K562 (cell line): ENCODE measurements around the gene ZNF8. TPM values are rescaled to one million over a fixed set of nuclear protein-coding genes. Genes with fewer than 3 reads are reported as not detected.

Experiments used
- ATAC-seq: fragments of 200-7000 bp; cut with Tn5 transposase; 3 replicates; pipeline ENCODE4 v1.9.1; 2020; ENCODE audit warnings: moderate library complexity
- BruUV-seq: library from RNA; stranded (reverse); fragments of 400-500 nt; replicated peaks from 2 replicates; lab custom pipeline; 2021; lab: Mats Ljungman, UMichigan
- CTCF ChIA-PET: fragments of 300-600 bp; formaldehyde crosslinking; extraction: SDS; loops from one replicate; lab custom pipeline; 2021; ENCODE audit warnings: low intra/inter-chr PET ratio; lab: Yijun Ruan, JAX
- POLR2A ChIA-PET: fragments of 300-600, 350-650 bp; sonication (Branson Sonifier 250); formaldehyde crosslinking; extraction: SDS; loops from one replicate; lab custom pipeline; 2021; ENCODE audit warnings: antibody characterized with exemption, inconsistent platforms; lab: Yijun Ruan, JAX
- DNase-seq, 4 experiments: peaks; one replicate each; pipeline versions ENCODE4 v3.0.0 to v3.0.0-alpha.2; 2011 to 2018; ENCODE audit warnings: low spot score in 3 of 4, mixed read lengths in 3 of 4; ENCODE audit errors: extremely low read depth in 1 of 4
- FAIRE-seq: peaks from 2 replicates; lab custom pipeline; 2011; peaks lifted over from hg19 to GRCh38; lab: Jason Lieb, UNC
- H2AFZ ChIP-seq: 2 replicates; pipeline ENCODE4 v1.6.0; 2011; ENCODE audit warnings: low read depth, low read length, control low read depth, inconsistent platforms
- H3K27ac ChIP-seq: fragments of 200-600 bp; 3 replicates; pipeline ENCODE4 v1.8.0; 2011; ENCODE audit warnings: low read depth, mild to moderate bottlenecking, control low read depth, inconsistent platforms, low read length, moderate library complexity, mixed read lengths; ENCODE audit errors: extremely low read depth
- H3K27me3 ChIP-seq, 2 experiments: fragments of 300-600 bp in 1 of 2; 2 replicates in 1 of 2; 3 replicates in 1 of 2; pipeline versions ENCODE4 v1.6.0 to v1.8.0; 2011; ENCODE audit warnings: inconsistent platforms in 2 of 2, low read length in 2 of 2, mild to moderate bottlenecking in 1 of 2, mixed read lengths in 1 of 2, moderate library complexity in 1 of 2; ENCODE audit not compliant: control insufficient read depth in 2 of 2, insufficient read depth in 2 of 2
- H3K36me3 ChIP-seq: fragments of 300-600 bp; 3 replicates; pipeline ENCODE4 v1.8.0; 2011; ENCODE audit warnings: mild to moderate bottlenecking, low read length, inconsistent platforms; ENCODE audit not compliant: control insufficient read depth, insufficient read depth
- H3K4me1 ChIP-seq, 2 experiments: fragments of 200-600 bp in 1 of 2; replicated peaks in 1 of 2; 2 replicates in 1 of 2; 3 replicates in 1 of 2; pipeline versions ENCODE4 v1.5.1 to v1.8.0; 2011; ENCODE audit warnings: inconsistent platforms in 2 of 2, low read length in 2 of 2, mild to moderate bottlenecking in 1 of 2, mixed read lengths in 1 of 2, moderate library complexity in 1 of 2; ENCODE audit not compliant: control insufficient read depth in 2 of 2, insufficient read depth in 2 of 2
- H3K4me2 ChIP-seq: 2 replicates; pipeline ENCODE4 v1.6.1; 2011; ENCODE audit warnings: low read length, control low read depth, inconsistent platforms, mixed read lengths; ENCODE audit not compliant: insufficient read depth
- H3K4me3 ChIP-seq: fragments of 200-600 bp; sonication (generic), shearing (Covaris generic); 2 replicates; pipeline ENCODE4 v1.5.1; 2016; ENCODE audit warnings: control low read depth, inconsistent platforms
- H3K79me2 ChIP-seq: fragments of 200-600 bp; 3 replicates; pipeline ENCODE4 v1.8.0; 2011; ENCODE audit warnings: low read length, inconsistent platforms; ENCODE audit not compliant: control insufficient read depth, insufficient read depth
- H3K9ac ChIP-seq, 2 experiments: 2 replicates each; pipeline versions ENCODE4 v1.6.0 to v1.6.1; 2011; ENCODE audit warnings: low read depth in 2 of 2, low read length in 2 of 2, control low read depth in 1 of 2, inconsistent platforms in 1 of 2, mild to moderate bottlenecking in 1 of 2, mixed read lengths in 1 of 2; ENCODE audit not compliant: insufficient read depth in 1 of 2
- H3K9me1 ChIP-seq: one replicate; pipeline ENCODE4 v1.6.0; 2011; ENCODE audit warnings: inconsistent platforms, mild to moderate bottlenecking, low read length, moderate library complexity; ENCODE audit not compliant: control insufficient read depth, insufficient read depth
- H3K9me3 ChIP-seq: replicated peaks from 2 replicates; pipeline ENCODE4 v1.5.1; 2011; ENCODE audit warnings: low read depth, low read length, inconsistent platforms; ENCODE audit not compliant: control insufficient read depth, insufficient read depth
- H4K20me1 ChIP-seq: replicated peaks from 2 replicates; pipeline ENCODE4 v1.6.1; 2011; ENCODE audit warnings: low read length, inconsistent platforms, mixed read lengths; ENCODE audit not compliant: control insufficient read depth, insufficient read depth
- ARID2 ChIP-seq: fragments of 450-650 bp; IDR thresholded peaks from 2 replicates; pipeline ENCODE4 v1.6.1; 2017; ENCODE audit warnings: antibody characterized with exemption, mild to moderate bottlenecking
- CHD4 ChIP-seq: fragments of 200-600 bp; sonication (generic); IDR thresholded peaks from 3 replicates; pipeline ENCODE4 v1.6.1; 2012; ENCODE audit warnings: low read depth, mild to moderate bottlenecking, mixed read lengths, low read length, inconsistent platforms; ENCODE audit not compliant: insufficient read depth, insufficient replicate concordance, poor library complexity, severe bottlenecking
- FOXA3 ChIP-seq, 2 experiments: fragments of 450-650 bp in 1 of 2; sonication (generic) in 1 of 2; formaldehyde crosslinking; IDR thresholded peaks in 1 of 2; conservative IDR thresholded peaks in 1 of 2; 2 replicates each; pipeline versions ENCODE4 v1.4.0 to v1.8.0; 2020 to 2022; ENCODE audit warnings: mild to moderate bottlenecking in 2 of 2, missing genetic modification reagents in 1 of 2
- KDM4B ChIP-seq, 2 experiments: fragments of 450-650 bp in 1 of 2; sonication (generic) in 1 of 2; IDR thresholded peaks; 2 replicates each; pipeline ENCODE4 v1.6.1; 2016 to 2017; ENCODE audit warnings: borderline replicate concordance in 2 of 2, antibody characterized with exemption in 1 of 2, low read depth in 1 of 2, mild to moderate bottlenecking in 1 of 2
- NFXL1 ChIP-seq: fragments of 450-650 bp; formaldehyde crosslinking; IDR thresholded peaks from 2 replicates; pipeline ENCODE4 v1.4.0; 2021; ENCODE audit warnings: mild to moderate bottlenecking
- PHF20 ChIP-seq: fragments of 450-650 bp; IDR thresholded peaks from 2 replicates; pipeline ENCODE4 v1.6.1; 2018; ENCODE audit not compliant: partially characterized antibody
- SRSF9 ChIP-seq: fragments of 200-400 bp; formaldehyde crosslinking; IDR thresholded peaks from 2 replicates; pipeline ENCODE4 v1.6.1; 2017; ENCODE audit warnings: low read depth, low read length, borderline replicate concordance
- TOE1 ChIP-seq, 2 experiments: fragments of 450-650 bp in 1 of 2; sonication (generic) in 1 of 2; formaldehyde crosslinking in 1 of 2; IDR thresholded peaks; 2 replicates each; pipeline versions ENCODE4 v1.7.1 to v1.8.0; 2016 to 2022; ENCODE audit warnings: borderline replicate concordance in 2 of 2, mild to moderate bottlenecking in 2 of 2, antibody characterized with exemption in 1 of 2, inconsistent platforms in 1 of 2, low read depth in 1 of 2, missing genetic modification reagents in 1 of 2, moderate library complexity in 1 of 2
- ZBTB2 ChIP-seq: fragments of 450-650 bp; IDR thresholded peaks from 2 replicates; pipeline ENCODE4 v1.6.1; 2016; ENCODE audit warnings: antibody characterized with exemption
- ZNF668 ChIP-seq: fragments of 250-450 bp; sonication (Bioruptor Pico); IDR thresholded peaks from 2 replicates; pipeline ENCODE4 v1.8.0; 2022; ENCODE audit warnings: mild to moderate bottlenecking, inconsistent platforms
- WGBS: fragments of 100-300 bp; shearing (Covaris generic); methylation state at CpG from one replicate; pipeline ENCODE4 v1.1.6; 2016; ENCODE audit warnings: low coverage, mixed read lengths; ENCODE audit not compliant: insufficient coverage; ENCODE audit errors: missing lambda C conversion rate; 5-methylcytosine and 5-hydroxymethylcytosine counted together
- in situ Hi-C: fragments of 300-500 bp; cut with MboI; formaldehyde crosslinking; loops from 4 replicates; pipeline ENCODE4 v1.15.0; 2018; ENCODE audit warnings: inconsistent platforms, mixed read lengths
- intact Hi-C: fragments of 100-400 bp; cut with micrococcal nuclease; formaldehyde crosslinking; loops from 2 replicates; pipeline ENCODE4 v1.14.2; 2022
- polyA plus RNA-seq, 8 experiments: library from polyadenylated mRNA; depleted of rRNA in 4 of 8; stranded (reverse) in 5 of 8; unstranded in 3 of 8; fragments of >200 nt; fragmentation: Nextera tagmentation in 2 of 8; fragmentation: Illumina TruSeq in 1 of 8; extraction: Ambion mirVana in 2 of 8; extraction: Trizol in 1 of 8; gene quantifications; 2 replicates each; pipeline versions ENCODE4 v1.2.1 to v1.2.3, GENCODE V29; 2011 to 2014; ENCODE audit warnings: inconsistent platforms in 1 of 8, missing spikeins in 1 of 8
- total RNA-seq, 7 experiments: library from RNA; depleted of rRNA in 6 of 7; stranded (reverse); fragments of >200 nt in 6 of 7; fragmentation: Illumina TruSeq in 2 of 7; extraction: Trizol in 2 of 7; gene quantifications; 2 replicates each; pipeline versions ENCODE4 v1.2.1 to v1.2.3, GENCODE V29; 2011 to 2021; ENCODE audit warnings: low replicate concordance in 1 of 7
- TF ChIP-seq, protein P1 (sequence below), 2 experiments: fragments of 450-650 bp in 1 of 2; IDR thresholded peaks; 2 replicates each; pipeline ENCODE4 v1.6.1; 2011 to 2017; ENCODE audit warnings: low read depth in 2 of 2, antibody characterized with exemption in 1 of 2, borderline replicate concordance in 1 of 2, low read length in 1 of 2, mild to moderate bottlenecking in 1 of 2, mixed read lengths in 1 of 2; ENCODE audit not compliant: control insufficient read depth in 1 of 2
- TF ChIP-seq, protein P2 (sequence below): fragments of 450-650 bp; formaldehyde crosslinking; IDR thresholded peaks from 2 replicates; pipeline ENCODE4 v1.4.0; 2022; ENCODE audit warnings: missing genetic modification characterization

The ZNF8 gene
- total and polyA plus RNA-seq, 9 of the 15 experiments (the other 6 are each of a cell fraction or from before 2014, with no cell fraction given): 0.71 to 7.7 (median 4.7) TPM

- H3K9me3 ChIP-seq: peaks cover 3% of the 10 kb centered on the region
- peaks cover 40% of the 10 kb centered on the region for H3K79me2 ChIP-seq
- POLR2A ChIA-PET: interaction anchor here (0.6 to 4.2 kb wide), 8 partner anchors 8 to 270 kb away, joined by 3 to 27 read pairs (median 4); partner anchors contain the start of genes ZNF8 and ZSCAN22
- no peaks in the 10 kb centered on the region for H3K27me3 ChIP-seq
- peaks cover 61% of the 10 kb centered on the region for H3K36me3 ChIP-seq
- H3K9ac ChIP-seq: peak within 1 kb of the TSS; percentile 91 to 96
- H3K4me1 ChIP-seq: peaks cover 7 to 15% of the 10 kb centered on the region in 2 experiments; a peak in 4 of 5 replicates
- H3K27ac ChIP-seq: peak within 1 kb of the TSS; percentile 98
- CTCF ChIA-PET: no interaction called here
- H3K4me3 ChIP-seq: peak within 1 kb of the TSS; percentile 98
- FAIRE-seq (peak; percentile 97), DNase-seq (peak; percentile 90 to 99 (median 92)), ATAC-seq (peak; percentile 98)
- intact Hi-C loops: loop anchor here (1.0 to 2.0 kb wide), 3 partner anchors 21 to 58 kb away; partner anchors contain the start of genes ZNF497, ZNF8 and ZSCAN22
- H3K9me1 ChIP-seq: no peaks in the 10 kb centered on the region
- no TSS peak for BruUV-seq
- WGBS: 1% methylated on average over 49 of the region's 55 CpGs
- peak within 1 kb of the TSS; percentile 99 for H3K4me2 ChIP-seq
- no peaks in the 10 kb centered on the region for H4K20me1 ChIP-seq
- H2AFZ ChIP-seq: peak within 1 kb of the TSS; percentile 96
- in situ Hi-C loops: no loop called here
- TF ChIP-seq SRSF9 (no peak), PHF20 (peak; percentile 97), FOXA3 (CRISPR knock-in tag; conservative IDR thresholded peaks at IDR 0.05 in 1 of 2, IDR thresholded peaks at IDR 0.05 in 1 of 2) (peak in 1 of 2 experiments; percentile 65; a peak in 2 of 4 replicates), TOE1 (IDR thresholded peaks at IDR 0.05; ENCODE audit: borderline replicate concordance) (peak; percentile 61; the same call in 1 of the 2 replicates), TOE1 (CRISPR knock-in tag; IDR thresholded peaks at IDR 0.05; ENCODE audit: borderline replicate concordance, low read depth) (no peak), KDM4B (IDR thresholded peaks at IDR 0.05; ENCODE audit: borderline replicate concordance in 2 of 2, low read depth in 1 of 2) (peak in 1 of 2 experiments; percentile 90; a peak in 1 of 4 replicates), ZBTB2 (0 out of 2 replicates have a peak, but pooled peaks have one; percentile 77), ARID2 (no peak), CHD4 (no peak), NFXL1 (no peak), ZNF668 (no peak)
- TF ChIP-seq, protein P1, sequence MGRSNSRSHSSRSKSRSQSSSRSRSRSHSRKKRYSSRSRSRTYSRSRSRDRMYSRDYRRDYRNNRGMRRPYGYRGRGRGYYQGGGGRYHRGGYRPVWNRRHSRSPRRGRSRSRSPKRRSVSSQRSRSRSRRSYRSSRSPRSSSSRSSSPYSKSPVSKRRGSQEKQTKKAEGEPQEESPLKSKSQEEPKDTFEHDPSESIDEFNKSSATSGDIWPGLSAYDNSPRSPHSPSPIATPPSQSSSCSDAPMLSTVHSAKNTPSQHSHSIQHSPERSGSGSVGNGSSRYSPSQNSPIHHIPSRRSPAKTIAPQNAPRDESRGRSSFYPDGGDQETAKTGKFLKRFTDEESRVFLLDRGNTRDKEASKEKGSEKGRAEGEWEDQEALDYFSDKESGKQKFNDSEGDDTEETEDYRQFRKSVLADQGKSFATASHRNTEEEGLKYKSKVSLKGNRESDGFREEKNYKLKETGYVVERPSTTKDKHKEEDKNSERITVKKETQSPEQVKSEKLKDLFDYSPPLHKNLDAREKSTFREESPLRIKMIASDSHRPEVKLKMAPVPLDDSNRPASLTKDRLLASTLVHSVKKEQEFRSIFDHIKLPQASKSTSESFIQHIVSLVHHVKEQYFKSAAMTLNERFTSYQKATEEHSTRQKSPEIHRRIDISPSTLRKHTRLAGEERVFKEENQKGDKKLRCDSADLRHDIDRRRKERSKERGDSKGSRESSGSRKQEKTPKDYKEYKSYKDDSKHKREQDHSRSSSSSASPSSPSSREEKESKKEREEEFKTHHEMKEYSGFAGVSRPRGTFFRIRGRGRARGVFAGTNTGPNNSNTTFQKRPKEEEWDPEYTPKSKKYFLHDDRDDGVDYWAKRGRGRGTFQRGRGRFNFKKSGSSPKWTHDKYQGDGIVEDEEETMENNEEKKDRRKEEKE (IDR thresholded peaks at IDR 0.05; ENCODE audit: borderline replicate concordance in 1 of 2, control insufficient read depth in 1 of 2, low read depth in 2 of 2, low read length in 1 of 2): peak in 1 of 2 experiments; percentile 62; a peak in 1 of 4 replicates
- TF ChIP-seq, protein P2, sequence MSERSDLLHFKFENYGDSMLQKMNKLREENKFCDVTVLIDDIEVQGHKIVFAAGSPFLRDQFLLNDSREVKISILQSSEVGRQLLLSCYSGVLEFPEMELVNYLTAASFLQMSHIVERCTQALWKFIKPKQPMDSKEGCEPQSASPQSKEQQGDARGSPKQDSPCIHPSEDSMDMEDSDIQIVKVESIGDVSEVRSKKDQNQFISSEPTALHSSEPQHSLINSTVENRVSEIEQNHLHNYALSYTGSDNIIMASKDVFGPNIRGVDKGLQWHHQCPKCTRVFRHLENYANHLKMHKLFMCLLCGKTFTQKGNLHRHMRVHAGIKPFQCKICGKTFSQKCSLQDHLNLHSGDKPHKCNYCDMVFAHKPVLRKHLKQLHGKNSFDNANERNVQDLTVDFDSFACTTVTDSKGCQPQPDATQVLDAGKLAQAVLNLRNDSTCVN (CRISPR knock-in tag): peak; percentile 94; the same call in 1 of the 2 replicates
Measured at GRCh38 chr19:58305065-58305931, 26.5 kb downstream of the ZNF8 start, which contains the start of gene ERVK3-1. Gene ERVK3-1, plus strand, starts transcription at chr19:58305377. Its CDS starts 6,792 bp downstream, at chr19:58312169.
